HG03103 (cell line): Measurements from ENCODE around the gene RAPGEF6.
"Not testable (repeated sequence)": the region's sequence is repeated elsewhere in the genome, so short reads cannot be mapped to it uniquely, and the experiment has no call there.

Source experiments
- ATAC-seq: cut with Tn5 transposase; IDR thresholded peaks from one replicate; pipeline ENCODE4 v1.9.1; 2021; ENCODE audit warnings: low read depth; ENCODE audit not compliant: unreplicated experiment

Gene RAPGEF6

GRCh38 chr5:131609774-131610173 is 25.3 kb downstream of the RAPGEF6 start:
- no peak for ATAC-seq

DNA sequence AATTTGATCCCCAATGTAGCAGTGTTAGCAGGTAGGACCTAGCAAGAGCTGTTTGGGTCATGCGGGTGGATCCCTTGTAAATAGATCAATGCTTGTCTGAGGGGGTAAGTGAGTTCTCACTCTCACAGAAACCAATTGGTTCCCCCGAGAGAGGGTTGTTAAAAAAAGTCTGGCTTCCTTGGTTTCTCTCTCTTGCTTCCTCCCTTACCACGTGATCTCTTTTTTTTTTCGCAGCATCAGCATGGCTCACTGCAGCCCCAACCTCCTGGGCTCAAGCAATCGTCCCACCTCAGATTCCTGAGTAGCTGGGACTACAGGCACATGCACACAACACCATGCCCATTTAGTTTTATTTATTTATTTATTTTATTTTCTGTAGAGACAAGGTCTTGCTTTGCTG is 26.4 kb downstream of the RAPGEF6 start:
- no peak for ATAC-seq

DNA sequence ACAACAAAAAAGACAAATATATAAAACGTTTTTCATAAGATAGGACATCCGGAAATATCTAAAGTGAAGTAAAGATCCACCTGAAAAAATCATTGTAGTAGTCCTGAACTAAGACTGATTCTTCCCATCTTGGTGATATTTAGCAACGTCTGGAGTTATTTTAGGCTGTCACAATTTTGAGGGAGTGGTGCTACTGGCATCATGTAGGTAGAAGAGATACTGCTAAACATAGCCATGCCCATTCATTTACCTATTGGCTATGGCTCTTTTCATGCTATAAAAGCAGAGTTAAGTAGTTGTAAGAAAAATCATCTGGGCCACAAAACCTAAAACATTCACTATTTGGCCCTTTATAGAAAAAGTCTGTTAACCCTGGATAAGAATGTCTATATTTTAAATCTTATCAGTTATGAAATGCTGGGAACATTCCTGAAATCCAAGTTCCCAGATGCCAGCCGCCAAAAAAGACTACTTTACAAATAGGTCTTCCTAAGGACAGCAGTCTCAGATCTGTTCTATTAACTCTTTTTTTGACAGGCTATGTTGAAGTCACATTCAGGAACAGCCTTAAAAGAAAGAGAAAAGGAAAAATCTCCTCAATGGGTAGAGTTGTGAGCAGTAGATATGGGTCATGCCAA is 27.0 kb downstream of the RAPGEF6 start:
- no peak for ATAC-seq

DNA sequence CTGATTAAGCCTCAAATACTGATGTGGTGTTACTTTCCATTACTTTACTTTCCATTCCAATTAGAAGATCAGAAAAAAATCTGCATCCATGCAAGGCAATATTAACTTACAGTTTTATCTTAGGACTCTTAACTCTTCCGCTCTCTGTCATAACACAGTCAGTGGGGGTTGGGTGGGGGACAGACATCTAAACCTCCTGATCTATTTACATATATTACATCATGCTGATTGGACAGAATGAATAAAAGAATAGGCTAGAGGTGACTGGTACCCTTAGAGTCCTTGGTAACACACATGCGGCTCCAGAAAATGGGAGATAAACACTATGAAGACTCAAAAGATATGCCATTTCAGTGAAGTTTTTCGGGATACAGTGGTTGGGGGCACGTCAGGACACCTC is 27.6 kb downstream of the RAPGEF6 start:
- no peak for ATAC-seq

DNA sequence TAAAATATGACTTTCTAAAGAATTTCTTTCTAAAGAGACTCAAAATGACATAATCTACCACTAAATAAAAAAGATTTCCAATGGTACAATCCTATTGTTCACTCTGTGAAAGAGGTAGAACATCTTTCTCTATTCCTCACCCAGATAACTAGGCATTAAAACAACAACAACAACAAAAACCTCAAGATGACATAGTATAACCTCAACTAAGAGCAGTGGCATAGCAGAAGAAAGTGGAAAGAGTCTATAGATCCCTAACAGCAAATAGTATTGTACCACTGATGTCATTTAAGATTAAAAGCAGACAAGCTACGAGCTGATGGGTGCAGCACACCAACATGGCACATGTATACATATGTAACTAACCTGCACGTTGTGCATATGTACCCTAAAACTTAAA is 29.9 kb downstream of the RAPGEF6 start:
- ATAC-seq = no peak

GRCh38 chr5:131595088-131596033 is 39.7 kb downstream of the RAPGEF6 start:
- ATAC-seq = no peak

DNA sequence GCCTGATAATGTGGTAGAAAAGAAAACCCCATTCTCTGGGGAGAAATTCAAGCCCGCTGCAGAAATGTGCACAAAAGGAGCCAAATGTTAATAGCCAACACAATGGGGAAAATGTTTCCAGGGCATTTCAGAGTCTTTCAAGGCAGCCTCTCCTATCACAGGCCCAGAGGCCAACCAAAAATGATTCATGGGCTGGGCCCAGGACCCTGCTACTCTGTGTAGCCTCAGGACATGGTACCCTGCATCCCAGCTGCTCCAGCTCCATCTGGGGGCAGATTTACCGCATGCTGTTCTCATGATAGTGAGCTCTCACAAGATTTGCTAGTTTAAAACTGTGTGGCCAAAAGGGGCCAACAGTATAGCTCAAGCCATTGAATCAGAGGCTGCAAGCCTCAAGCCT is 41.1 kb downstream of the RAPGEF6 start:
- no peak for ATAC-seq

GRCh38 chr5:131593436-131593835 is 41.6 kb downstream of the RAPGEF6 start:
- ATAC-seq = not testable (repeated sequence)

DNA sequence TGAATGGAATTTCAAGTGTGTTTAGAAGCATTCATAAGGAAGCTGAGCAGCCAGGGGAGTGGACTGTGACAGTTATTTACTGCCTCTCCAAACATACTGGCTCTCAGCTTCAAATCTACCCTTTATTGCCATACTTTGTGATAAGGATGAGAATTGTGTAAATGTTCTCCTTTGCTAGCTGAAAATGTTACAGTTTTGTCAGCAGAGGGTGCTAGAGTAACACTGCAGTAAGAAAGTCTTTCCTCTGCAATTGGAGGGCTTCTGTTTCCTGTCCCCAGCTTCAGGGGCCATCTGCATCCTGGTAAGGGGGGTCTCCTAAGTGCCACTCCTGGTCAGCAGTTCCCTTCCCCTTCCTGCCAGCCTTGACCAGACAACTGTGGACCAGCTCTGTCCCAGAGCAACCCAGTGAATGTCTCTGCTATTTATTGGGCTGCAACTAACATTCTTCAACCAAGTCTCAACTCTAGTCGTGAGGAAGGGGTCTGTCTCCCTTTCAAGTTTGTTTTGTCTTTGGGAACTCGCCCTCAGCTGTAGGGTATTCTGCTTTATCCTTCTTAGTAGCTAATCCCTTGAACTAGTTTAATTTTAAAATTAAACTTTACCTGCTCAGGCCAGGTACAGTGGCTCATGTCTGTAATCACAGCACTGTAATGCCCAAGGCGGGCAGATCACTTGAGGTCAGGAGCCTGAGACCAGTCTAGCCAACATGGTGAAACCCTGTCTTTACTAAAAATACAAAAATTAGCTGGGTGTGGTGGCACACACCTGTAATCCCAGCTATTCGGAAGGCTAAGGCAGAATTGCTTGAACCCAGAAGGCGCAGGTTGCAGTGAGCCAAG is 45.3 kb downstream of the RAPGEF6 start:
- no peak for ATAC-seq

- no peak for ATAC-seq
These were observed 47.5 kb downstream of the RAPGEF6 start for GRCh38 chr5:131587541-131587940.

GRCh38 chr5:131581702-131582101 is 53.3 kb downstream of the RAPGEF6 start:
- no peak for ATAC-seq

DNA sequence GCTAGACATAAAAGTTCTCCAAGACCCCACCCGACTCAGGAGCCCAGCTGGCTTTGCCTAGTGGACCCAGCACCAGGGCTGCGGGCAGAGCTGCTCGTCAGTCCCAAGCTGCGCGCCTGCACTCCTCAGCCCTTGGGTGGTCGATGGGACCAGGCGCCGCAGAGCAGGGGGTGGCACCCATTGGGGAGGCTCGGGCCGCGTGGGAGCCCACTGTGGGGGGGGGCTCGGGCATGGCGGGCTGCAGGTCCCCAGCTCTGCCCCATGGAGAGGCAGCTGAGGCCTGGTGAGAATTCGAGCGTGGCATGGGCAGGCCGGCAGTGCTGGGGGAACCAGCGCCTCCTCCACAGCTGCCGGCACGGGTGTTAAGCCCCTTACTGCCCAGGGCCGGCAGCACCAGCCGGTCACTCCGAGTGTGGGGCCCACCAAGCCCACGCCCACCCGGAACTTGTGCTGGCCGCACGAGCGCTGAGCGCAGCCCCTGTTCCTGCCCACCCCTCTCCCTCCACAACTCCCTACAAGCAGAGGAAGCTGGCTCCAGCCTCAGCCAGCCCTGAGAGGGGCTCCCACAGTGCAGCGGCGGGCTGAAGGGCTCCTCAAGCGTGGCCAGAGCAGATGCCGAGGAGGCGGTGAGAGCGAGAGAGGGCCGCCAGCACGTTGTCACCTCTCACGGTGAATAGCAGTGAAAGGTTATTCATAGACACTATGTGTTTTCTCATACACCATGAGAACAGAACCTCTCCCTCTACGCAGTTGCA is 54.9 kb downstream of the RAPGEF6 start:
- ATAC-seq = no peak

DNA sequence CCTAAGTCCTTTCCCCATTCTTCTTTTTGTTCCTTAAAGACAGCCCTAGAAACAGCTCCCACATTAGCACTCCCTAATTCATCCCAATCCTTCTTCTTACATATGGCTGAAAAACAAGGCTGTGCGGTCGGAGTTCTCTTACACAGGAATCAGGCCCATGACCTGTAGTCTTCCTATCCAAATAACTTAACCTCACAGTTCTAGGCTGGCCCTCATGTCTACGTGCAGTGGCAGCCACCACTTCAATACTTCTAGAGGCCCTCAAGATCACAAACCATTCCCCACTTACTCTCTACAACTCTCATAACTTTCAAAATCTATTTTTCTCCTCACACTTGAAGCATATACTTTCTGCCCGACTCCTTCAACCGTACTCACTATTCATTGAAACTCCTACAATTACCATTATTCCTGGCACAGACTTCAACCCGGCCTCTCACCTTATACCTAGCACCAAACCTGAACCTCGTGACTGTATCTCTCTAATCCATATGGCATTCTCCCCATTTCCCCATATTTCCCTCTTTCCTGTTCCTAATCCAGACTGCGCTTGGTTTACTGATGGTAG is 59.3 kb downstream of the RAPGEF6 start:
- no peak for ATAC-seq

DNA sequence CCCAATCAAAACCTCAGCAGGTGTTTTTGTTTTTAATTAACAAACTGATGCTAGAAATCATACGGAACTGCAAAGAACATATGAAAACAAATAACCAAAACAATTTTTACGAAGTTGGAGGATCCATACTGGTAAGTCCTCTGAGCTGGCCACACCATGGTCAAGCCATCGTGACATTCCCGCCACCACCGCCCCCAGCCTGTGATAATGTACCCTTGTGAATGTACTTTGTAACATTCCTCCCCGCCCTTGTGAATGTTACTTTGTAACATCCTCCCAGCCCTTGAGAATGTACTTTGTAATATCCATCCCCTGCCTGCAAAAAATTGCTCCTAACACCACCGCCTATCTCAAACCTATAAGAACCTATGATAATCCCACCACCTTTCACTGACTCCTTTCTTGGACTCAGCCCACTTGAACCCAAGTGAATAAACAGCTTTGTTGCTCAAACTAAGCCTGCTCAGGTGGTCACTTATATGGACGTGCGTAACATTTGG is 63.3 kb downstream of the RAPGEF6 start:
- no peak for ATAC-seq

- no peak for ATAC-seq
These were observed 64.3 kb downstream of the RAPGEF6 start for GRCh38 chr5:131570757-131571156.

GRCh38 chr5:131564229-131564652 is 70.8 kb downstream of the RAPGEF6 start:
- no peak for ATAC-seq

DNA sequence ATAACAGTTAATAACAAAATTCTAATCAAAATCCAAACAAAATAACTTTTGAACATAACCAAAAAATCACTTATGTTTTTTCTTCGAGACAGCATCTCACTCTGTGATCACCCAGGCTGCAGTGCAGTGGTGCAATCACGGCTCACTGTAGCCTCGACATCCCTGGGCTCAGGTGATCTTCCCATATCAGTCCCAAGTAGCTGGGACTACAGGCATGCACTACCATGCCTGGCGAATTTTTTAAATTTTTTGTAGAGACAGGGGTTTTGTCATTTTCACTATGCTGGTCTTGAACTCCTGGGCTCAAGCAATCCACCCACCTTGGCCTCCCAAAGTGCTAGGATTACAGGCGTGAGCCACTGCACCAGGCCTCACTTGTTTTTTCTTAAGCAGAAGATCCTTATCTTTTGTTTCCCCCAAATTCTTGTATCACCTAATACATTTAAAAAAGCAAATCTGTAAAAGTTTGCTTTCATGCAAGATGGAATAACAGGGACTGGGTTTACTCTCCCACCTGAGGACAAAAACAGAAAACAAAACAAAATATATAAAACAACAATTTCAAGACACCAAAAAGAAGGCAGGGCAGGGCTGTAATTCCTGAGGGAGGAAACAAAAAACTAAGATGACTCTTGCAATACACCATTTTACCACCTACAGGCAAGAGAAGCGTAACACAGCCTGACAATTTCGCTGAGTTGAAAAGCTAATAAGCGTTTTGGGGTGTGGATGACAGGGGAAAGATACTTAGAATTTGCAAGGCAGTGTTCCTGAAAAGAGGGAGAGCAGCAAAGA is 71.4 kb downstream of the RAPGEF6 start:
- no peak for ATAC-seq

DNA sequence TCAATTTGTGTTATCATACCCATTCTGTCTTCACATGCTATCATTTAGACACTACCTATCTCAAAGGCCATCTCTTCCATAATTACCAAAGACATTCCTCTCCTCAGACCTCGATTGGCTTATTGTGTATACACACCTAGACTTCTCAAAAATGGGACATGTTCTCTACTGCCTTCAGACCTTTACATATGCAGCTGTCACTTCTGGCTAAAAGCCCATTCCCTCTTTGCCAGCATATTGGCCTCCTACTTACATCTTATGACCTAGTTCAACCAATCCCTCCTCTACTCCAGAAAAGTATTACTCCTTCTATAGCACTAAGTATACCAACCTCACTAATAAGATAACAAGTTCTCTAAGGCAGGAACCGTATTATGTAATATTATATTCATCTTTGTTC is 84.4 kb downstream of the RAPGEF6 start:
- ATAC-seq = no peak

- ATAC-seq = no peak
These were observed 86.9 kb downstream of the RAPGEF6 start for GRCh38 chr5:131548176-131548575.
